ENCODE results near the gene TRIM31.

DNA sequence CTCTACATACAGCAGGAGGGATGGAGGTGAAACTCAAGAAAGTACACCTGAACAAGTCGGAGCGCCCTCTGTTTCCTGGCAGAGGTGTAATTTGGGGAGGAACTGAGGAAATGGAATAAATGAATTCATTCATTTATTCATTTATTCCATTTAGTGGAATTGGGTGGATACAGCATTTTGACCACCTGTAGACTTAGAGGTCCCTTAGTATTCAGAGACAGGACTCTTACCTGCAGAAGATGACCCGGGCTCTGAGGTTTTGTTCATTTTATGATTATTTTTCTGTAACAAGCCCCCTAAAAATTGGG, 9.1 kb downstream of the TRIM31 start:
- TF ChIP-seq CTCF (IDR thresholded peaks at IDR 0.05; ENCODE audit: insufficient read depth, low read depth, low read length) (no peak), EZH2 (IDR thresholded peaks at IDR 0.05; ENCODE audit: insufficient read depth, low read length) (no peak)

All from astrocyte (in vitro differentiated cells and primary cell).